Upper lobe of right lung (tissue), 1 donor: ENCODE measurements around the gene SNRNP70. TPM values are rescaled to one million over a fixed set of nuclear protein-coding genes. Genes with fewer than 3 reads are reported as not detected.

Experiments used
- ATAC-seq: fragments of 200-7000 bp; cut with Tn5 transposase; one replicate; pipeline ENCODE4 v1.9.1; 2020; ENCODE audit warnings: mild to moderate bottlenecking, moderate library complexity
- DNase-seq: peaks from one replicate; pipeline ENCODE4 v3.0.0-alpha.2; 2020
- H3K27ac ChIP-seq: fragments of 200-600 bp; one replicate; pipeline ENCODE4 v1.8.0; 2022
- H3K27me3 ChIP-seq: fragments of 200-600 bp; one replicate; pipeline ENCODE4 v1.8.0; 2022; ENCODE audit warnings: mild to moderate bottlenecking
- H3K36me3 ChIP-seq: fragments of 200-600 bp; one replicate; pipeline ENCODE4 v1.8.0; 2022
- H3K4me1 ChIP-seq: fragments of 200-600 bp; one replicate; pipeline ENCODE4 v1.8.0; 2022
- H3K4me3 ChIP-seq: fragments of 200-600 bp; one replicate; pipeline ENCODE4 v1.8.0; 2022; ENCODE audit warnings: mild to moderate bottlenecking
- H3K9me3 ChIP-seq: fragments of 200-600 bp; one replicate; pipeline ENCODE4 v1.8.0; 2022
- intact Hi-C: fragments of 100-400 bp; cut with DNase I; formaldehyde crosslinking; loops from one replicate; pipeline ENCODE4 v1.11.0; 2022
- total RNA-seq: library from RNA; stranded (reverse); fragmentation: NEBNext Ultra II Directional; extraction: Animal tissue kit (Norgen Biotek cat#: 25700); gene quantifications from one replicate; pipeline ENCODE4 v1.2.1, GENCODE V29; 2021
- TF ChIP-seq, protein P1 (sequence below): fragments of 200-600 bp; IDR thresholded peaks from one replicate; pipeline ENCODE4 v1.8.0; 2022; ENCODE audit warnings: antibody characterized with exemption
- donor health status: DM: no; HTN: yes; CAD: no; lungs with severe emphysema.

The SNRNP70 gene
- total RNA-seq, 1 donor from 2014 or later = 179 TPM

DNA sequence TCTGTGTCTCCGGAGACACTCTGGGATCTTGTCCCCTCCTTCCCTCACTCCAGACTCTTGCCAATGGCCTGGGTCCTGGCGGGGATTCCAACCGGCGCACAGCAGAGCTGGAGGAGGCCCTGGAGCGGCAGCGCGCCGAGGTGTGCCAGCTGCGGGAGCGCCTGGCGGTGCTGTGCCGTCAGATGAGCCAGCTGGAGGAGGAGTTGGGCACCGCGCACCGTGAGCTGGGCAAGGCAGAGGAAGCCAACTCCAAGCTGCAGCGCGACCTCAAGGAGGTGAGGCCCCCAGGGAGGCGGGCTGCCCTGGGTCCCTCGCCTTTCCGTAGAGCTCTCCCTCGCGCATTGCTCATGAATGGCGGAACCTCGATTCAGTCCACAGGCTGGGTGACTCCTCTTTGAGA lies 45.1 kb downstream of the SNRNP70 start:
- ATAC-seq (no peak), DNase-seq (no peak)
- Histone ChIP-seq H3K4me1 (peaks cover 15% of the 10 kb centered on the region), H3K27ac (no peak overlapping the region), H3K4me3 (no peak overlapping the region), H3K36me3 (no peaks in the 10 kb centered on the region), H3K27me3 (no peaks in the 10 kb centered on the region), H3K9me3 (no peaks in the 10 kb centered on the region)
- TF ChIP-seq, protein P1, sequence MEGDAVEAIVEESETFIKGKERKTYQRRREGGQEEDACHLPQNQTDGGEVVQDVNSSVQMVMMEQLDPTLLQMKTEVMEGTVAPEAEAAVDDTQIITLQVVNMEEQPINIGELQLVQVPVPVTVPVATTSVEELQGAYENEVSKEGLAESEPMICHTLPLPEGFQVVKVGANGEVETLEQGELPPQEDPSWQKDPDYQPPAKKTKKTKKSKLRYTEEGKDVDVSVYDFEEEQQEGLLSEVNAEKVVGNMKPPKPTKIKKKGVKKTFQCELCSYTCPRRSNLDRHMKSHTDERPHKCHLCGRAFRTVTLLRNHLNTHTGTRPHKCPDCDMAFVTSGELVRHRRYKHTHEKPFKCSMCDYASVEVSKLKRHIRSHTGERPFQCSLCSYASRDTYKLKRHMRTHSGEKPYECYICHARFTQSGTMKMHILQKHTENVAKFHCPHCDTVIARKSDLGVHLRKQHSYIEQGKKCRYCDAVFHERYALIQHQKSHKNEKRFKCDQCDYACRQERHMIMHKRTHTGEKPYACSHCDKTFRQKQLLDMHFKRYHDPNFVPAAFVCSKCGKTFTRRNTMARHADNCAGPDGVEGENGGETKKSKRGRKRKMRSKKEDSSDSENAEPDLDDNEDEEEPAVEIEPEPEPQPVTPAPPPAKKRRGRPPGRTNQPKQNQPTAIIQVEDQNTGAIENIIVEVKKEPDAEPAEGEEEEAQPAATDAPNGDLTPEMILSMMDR = no peak
- intact Hi-C loops = no loop called here

DNA sequence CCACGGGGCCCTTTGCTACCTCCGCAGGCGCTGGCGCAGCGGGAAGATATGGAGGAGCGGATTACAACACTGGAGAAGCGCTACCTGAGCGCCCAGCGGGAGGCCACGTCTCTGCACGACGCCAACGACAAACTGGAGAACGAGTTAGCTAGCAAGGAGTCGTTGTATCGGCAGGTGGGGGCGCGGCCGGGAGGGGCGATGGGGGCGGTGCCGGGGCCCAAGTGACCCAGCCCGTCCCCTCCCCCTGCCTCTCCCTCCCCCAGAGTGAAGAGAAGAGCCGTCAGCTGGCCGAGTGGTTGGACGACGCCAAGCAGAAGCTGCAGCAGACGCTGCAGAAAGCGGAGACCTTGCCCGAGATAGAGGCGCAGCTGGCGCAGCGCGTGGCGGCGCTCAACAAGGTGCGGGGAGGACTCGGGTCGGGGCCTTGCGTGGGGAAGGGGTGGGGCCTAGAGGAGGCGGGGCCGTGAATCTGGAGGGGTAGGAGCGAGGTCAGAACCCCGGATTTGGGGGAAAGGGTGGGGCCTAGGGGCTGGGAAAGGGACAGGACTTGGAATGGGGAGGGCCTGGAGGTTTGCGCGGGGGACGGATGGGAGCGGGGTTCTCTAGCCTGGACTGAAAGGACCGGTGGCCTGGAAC lies 47.8 kb downstream of the SNRNP70 start:
- Histone ChIP-seq H3K4me3 (peak overlapping the region; percentile 36), H3K4me1 (peaks cover 15% of the 10 kb centered on the region), H3K27me3 (no peaks in the 10 kb centered on the region), H3K9me3 (no peaks in the 10 kb centered on the region), H3K27ac (no peak overlapping the region), H3K36me3 (no peaks in the 10 kb centered on the region)
- peak; percentile 79 for DNase-seq
- peak; percentile 51 for ATAC-seq
- TF ChIP-seq, protein P1 = no peak
- intact Hi-C loops = no loop called here

DNA sequence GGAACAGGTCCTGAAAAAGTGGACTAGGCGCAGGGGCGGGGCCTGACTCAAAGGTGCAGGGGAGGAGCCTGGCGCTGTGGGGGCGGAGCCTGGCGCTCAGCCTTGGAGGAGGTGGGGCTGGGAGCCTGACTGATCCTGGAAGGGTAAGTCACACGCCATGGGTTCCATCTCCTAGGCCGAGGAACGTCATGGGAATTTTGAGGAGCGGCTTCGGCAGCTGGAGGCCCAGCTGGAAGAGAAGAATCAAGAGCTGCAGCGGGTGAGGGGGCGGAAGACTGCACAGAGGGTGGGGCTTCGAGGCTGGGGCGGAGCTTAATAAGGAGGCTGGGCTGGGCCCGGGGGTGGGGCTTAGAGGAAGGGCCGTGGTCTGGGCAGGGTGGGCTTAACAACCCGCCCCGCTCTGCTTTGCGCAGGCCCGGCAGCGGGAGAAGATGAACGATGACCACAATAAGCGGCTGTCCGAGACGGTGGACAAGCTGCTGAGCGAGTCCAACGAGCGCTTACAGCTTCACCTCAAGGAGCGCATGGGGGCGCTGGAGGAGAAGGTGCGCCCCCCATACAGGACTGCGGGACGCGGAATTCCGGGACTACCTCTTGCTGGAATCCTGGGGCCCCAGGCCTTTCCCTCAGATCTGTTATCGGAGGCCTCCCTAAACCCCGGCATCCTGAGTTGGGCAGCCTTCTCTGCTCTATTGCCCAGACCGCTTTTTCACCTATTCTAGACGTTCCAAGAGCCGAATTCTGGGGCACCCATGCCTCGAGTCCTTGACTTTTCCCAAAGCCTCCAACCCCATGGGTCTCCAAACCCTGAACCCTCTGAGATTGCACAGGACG lies 48.6 kb downstream of the SNRNP70 start:
- DNase-seq (peak; percentile 91), ATAC-seq (peak; percentile 86)
- H3K36me3 ChIP-seq = no peaks in the 10 kb centered on the region
- TF ChIP-seq, protein P1 = peak; percentile 7
- peak overlapping the region; percentile 36 for H3K4me3 ChIP-seq
- intact Hi-C loops = no loop called here
- H3K4me1 ChIP-seq = peaks cover 10% of the 10 kb centered on the region
- H3K27ac ChIP-seq = no peak overlapping the region
- H3K9me3 ChIP-seq = no peaks in the 10 kb centered on the region
- H3K27me3 ChIP-seq = no peaks in the 10 kb centered on the region

DNA sequence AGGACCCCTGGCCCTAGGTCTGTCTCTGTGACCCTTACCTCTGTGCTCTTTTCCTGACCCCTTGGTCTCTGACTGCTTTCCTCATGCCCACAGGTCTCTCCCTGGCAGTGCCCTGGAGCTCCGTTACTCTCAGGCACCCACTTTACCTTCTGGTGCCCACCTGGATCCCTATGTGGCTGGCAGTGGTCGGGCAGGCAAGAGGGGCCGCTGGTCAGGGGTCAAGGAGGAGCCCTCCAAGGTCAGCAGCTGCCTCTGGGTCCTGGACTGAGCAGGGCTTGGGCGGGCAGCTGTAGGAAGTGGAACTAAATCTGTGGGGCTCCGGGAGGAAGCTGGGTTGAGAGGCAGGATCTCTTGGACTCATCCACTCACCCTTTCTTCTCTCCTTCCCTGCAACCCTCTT lies 50.4 kb downstream of the SNRNP70 start:
- Histone ChIP-seq H3K9me3 (no peaks in the 10 kb centered on the region), H3K27me3 (no peaks in the 10 kb centered on the region), H3K4me3 (no peak overlapping the region), H3K27ac (no peak overlapping the region), H3K36me3 (no peaks in the 10 kb centered on the region), H3K4me1 (peaks cover 10% of the 10 kb centered on the region)
- TF ChIP-seq, protein P1 = no peak
- DNase-seq = no peak
- intact Hi-C loops = no loop called here
- no peak for ATAC-seq

DNA sequence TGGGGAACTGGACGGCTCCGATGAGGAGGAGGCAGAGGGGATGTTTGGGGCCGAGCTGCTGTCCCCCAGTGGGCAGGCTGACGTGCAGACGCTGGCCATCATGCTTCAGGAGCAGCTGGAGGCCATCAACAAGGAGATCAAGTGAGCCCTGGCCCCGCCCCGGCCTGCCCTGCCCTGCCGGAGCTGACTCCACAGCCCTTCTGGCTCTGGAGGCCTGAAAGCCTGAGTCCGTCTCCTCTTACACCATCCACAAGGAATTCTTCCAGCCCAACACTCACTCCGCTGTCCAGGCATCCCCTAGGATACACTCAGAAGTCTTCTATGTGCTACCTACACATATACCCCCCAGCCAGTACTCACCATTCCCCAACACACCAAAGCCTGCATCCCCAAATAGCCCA lies 51.5 kb downstream of the SNRNP70 start:
- H3K4me3 ChIP-seq = no peak overlapping the region
- no peaks in the 10 kb centered on the region for H3K9me3 ChIP-seq
- TF ChIP-seq, protein P1 = no peak
- H3K27me3 ChIP-seq = no peaks in the 10 kb centered on the region
- ATAC-seq (peak; percentile 1), DNase-seq (no peak)
- H3K4me1 ChIP-seq = peaks cover 10% of the 10 kb centered on the region
- peak overlapping the region; percentile 24 for H3K27ac ChIP-seq
- H3K36me3 ChIP-seq = no peaks in the 10 kb centered on the region
- intact Hi-C loops = no loop called here
